Globus pallidus (tissue), 1 donor: Measurements from ENCODE around the gene AKR1A1.
"Not testable (repeated sequence)": the region's sequence is repeated elsewhere in the genome, so short reads cannot be mapped to it uniquely, and the experiment has no call there.

ENCODE experiments used
- DNase-seq: peaks from one replicate; pipeline ENCODE4 v3.0.0-alpha.2; 2015; ENCODE audit warnings: low spot score

Gene AKR1A1

DNA sequence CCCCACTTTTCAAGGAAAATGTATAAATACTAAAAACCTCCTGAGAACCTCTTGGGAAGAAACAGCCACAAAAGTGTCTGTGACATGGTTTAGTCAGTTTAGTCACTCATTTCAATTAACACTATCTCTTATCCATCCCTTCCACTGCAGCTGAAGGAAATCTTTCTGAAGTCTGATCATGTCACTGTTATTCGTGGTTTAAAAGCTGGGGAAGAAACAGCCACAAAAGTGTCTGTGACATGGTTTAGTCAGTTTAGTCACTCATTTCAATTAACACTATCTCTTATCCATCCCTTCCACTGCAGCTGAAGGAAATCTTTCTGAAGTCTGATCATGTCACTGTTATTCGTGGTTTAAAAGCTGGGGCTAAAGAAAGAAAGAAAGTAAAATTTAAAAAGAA lies 27.1 kb upstream of the AKR1A1 start:
- DNase-seq: not testable (repeated sequence)

DNA sequence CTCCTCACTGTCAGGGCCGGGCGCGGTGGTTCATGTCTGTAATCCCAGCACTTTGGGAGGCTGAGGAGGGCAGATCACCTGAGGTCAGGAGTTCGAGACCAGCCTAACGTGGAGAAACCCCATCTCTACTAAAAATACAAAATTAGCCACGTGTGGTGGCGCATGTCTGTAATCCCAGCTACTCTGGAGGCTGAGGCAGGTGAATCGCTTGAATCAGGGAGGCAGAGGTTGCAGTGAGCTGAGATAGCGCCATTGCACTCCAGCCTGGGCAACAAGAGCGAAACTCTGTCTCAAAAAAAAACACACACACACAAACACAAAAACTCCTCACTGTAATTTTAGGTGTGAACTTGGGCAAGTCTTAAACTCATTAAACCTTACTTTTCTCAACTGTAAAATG lies 26.7 kb upstream of the AKR1A1 start:
- DNase-seq: not testable (repeated sequence)

DNA sequence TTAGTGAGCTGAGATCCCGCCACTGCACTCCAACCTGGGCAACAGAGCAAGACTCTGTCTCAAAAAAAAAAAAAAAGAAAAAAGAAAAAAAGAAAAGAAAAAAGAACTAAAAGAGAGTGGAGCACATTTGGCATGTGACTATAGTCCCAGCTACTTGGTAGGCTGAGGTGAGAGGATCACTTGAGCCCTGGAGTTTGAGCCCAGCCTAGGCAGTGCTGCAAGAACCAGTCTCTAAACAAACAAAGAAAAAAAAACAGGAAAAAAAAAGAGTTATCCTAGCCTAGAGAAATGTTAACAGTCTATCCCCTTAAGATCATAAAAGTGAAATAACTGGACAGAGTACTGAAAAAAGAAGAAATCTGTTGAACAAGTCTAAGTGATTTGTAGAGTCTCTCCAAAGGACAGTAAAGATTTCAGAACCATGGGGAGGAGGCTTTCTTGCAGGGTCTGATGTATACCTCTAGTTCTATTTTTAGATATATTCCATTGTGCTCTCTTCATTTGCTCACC lies 24.4 kb upstream of the AKR1A1 start:
- no peak for DNase-seq

DNA sequence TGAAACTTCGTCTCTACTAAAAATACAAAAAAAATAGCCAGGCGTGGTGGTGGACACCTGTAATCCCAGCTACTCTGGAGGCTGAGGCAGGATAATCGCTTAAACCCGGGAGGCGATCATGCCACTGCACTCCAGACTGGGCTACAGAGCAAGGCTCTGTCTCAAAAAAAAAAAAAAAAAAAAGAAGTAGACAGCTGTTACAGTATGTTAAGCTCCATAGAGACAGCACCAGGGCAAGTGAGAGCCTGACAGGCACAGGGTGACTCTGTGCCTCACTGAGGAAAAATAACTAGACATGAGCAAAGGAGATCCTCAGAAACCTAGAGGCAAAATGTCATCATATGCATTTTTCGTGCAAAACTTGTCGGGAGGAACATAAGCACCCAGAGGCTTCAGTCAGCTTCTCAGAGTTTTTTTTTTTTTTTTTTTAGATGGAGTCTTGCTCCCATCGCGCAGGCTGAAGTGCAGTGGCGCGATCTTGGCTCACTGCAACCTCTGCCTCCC lies 19.9 kb upstream of the AKR1A1 start:
- no peak for DNase-seq

DNA sequence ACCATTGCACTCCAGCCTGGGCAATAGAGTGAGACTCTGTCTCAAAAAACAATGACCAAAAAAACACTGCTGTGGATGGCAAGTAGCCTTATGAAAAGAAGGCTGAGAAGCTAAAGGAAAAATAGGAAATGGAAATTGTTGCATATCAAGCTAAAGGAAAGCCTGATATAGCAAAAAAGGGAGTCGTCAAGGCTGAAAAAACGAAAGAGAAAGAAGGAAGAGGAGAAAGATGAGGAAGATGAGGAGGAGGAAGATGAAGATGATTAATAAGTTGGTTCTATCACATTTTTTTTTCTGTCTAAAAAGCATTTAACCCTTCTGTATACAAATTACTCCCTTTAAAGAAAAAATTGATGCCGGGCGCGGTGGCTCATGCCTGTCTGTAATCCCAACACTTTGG lies 18.8 kb upstream of the AKR1A1 start:
- no peak for DNase-seq

DNA sequence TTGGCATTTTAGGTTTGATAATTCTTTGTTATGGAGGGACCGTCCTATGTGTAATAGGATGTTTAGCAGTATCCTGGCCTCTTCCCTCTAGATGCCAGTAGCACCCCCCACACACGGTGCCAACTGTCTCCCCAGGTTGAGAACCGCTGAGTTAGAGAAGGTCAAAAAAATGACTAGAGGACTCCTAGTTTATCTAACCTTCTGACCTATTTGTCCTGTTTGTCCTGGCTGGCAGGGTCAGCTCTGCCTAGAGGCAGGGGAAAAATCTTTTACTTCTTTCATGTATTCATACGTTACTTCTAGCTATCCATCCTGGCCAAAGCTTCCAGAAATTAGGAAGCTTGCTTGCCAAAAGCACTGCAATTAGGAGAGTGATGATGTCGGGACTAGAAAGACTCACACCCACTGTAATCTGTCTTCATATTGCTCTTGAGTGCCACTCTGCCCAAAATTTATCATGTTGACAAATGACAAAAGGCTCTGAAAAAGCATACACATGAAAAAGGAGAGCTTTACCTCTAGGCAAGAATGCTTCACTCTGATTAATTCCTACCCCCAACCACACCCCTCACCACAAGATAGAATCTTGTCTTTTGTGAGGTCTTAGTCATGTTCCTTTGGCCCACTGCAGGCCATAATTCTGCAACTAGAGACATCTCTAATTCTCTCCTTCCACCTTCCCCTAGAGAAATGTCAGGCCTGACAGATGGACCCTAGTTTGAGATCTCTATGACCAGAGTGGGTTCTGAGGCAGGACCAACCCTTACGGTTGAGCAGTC lies 14.4 kb upstream of the AKR1A1 start:
- no peak for DNase-seq

DNA sequence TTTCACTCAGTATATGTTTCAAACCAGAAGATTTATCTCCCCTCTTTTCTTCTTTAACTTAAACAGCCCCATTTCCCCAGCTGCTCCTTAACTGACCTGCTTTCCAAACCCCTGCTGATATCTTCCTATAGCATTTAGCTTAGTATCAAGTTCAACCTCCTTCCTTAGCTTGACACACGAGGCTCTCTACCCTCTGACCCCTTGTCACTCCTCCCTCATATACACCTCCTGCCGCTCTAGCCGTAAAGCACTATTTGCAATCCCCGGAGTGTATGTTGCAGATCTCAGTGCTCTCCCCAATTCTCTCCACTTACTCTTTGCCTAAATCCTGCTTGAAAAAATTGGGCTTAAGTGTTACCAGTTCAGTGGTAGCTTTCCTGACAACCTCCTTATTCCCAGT lies 13.7 kb upstream of the AKR1A1 start:
- DNase-seq: no peak

DNA sequence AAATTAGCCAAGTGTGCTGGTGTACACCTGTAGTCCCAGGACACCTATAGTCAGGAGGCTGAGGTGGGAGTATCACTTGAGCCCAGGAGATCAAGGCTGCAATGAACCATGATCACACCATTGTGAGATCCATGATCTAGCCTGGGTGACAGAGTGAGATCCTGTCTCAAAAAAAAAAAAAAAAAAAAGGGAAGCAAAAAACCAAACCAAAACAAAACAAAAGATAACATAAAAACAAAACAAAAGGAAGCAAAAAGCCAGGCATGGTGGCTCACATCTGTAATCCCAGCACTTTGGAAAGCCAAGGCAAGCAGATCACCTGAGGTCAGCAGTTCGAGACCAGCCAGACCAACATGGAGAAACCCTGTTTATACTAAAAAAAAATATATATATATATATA lies 9.4 kb upstream of the AKR1A1 start:
- no peak for DNase-seq

DNA sequence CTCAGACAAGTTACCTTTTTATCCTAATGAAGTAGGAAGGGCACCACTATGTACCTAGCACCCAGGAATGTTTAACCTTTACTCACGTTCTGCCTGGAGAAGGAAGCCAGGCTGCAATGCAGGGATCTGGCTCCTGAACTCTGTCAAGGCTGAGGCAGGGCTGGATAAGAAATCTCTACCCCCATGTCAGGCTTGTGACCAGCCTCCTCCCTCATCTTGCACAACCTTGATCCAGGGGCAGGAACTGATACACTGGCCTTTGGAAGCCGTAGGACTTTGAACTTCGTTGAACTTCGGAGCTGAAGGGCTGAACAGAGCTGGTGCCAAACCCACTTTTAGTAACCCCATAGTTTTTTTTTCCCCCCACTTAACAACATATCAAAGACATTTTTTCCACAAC lies 8.0 kb upstream of the AKR1A1 start:
- peak; percentile 14 for DNase-seq

DNA sequence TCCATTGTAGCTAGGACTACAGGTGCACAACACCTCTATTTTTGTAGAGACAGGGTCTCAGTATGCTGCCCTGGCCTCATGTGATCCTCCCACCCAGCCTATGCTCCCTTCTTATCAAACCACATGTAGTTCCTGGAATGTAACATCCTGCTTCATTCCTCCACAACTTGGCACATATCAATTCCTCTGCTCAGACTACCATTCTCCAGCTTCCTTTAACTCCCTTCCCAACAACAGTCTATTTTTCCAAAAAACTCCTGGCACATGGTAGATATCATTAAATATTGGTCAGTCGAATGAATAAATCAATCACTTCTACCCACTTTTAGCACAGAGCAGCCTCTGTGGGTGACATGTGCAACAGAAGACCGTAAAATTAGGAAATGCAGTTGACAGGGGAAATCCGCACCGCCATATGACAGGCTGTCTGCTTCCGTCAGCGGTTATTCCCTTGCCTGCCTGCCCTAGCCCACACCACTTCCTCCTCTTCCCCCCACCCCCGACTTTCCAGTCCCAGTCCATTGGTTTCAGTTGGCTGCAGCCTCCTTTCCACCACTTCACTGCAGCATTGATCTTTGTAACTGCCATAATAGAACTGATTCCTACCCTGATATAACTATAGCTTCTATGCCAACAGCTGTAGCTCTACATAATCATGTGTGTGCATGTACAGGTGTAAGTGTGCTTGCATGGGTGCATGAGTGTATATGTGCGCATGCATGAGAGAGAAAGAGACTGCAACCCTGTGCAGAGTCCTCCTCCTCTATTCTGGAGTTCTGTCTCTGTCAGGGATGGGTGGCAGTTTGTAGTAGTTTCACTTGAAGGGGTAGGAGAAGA lies 6.8 kb upstream of the AKR1A1 start:
- peak; percentile 63 for DNase-seq

DNA sequence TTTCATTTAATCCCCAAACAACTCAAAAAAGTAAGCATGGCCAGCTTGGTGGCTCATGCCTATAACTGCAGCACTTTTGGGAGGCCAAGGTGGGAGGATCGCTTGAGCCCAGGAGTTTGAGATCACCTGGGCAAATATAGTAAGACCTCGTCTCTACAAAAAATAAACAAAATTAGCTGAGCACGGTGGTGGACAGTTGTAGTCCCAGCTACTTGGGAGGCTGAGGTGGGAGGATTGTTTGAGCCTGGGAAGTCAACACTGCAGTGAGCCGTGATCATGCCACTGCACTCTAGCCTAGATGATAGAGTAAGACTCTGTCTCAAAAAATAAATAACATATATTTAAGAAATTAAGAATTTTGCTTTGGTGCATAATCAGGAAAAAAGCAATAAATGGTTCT lies 6.1 kb upstream of the AKR1A1 start:
- DNase-seq: no peak

DNA sequence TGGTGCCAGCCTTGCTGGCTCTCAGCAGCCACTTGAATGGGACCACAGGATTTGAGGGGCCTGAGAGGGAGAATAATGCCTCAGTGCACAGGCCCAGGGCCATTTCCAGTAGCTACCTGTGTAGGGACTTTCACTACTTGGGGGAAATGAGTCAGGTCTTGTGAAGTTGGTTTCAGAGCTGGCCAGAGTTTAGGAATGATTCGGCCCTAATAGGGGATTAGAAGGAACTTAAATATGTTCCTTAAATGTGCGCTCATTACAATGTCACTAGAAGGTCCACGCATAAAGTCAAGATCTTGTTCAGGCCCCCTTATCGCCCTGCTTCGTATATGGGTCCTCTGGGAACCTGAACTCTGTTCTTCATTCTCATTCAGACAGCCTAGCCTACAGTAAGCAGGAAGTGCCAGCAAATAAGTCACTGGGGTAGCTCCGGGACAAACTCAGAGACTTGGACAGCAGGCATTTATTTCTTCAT lies 5.6 kb upstream of the AKR1A1 start:
- no peak for DNase-seq

DNA sequence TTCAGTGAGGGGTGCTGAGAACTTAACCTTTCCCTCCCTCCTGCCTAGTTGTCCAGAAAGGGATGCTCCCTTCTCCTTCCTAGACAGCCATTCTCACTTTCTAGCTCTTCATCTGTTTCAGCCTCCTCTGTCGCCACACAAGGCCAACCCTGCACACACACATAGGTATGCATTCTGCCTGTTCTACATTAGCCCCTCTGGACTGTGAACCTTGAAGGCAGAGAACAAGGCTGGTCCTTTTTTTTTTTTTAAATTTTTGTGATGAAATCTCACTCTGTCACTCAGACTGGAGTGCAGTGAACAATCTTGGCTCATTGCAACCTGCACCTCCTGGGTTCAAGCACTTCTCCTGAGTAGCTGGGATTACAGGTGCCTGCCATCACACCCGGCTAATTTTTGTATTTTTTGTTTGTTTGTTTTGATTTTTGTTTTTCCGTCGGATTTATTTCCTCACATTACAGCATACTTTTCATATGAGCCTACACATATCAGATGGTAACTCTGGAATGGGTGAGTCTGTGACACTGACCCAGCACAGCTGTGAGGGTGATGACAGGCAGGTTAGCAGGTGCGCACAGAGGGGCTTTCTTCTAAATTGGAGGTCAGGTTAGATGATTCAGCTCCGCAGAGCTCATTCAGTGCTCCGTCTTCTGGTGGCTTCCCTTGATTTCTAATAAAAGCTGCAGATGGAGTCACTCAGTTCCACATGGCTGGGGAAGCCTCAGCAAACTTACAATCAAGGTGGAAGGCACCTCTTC lies 4.9 kb upstream of the AKR1A1 start:
- no peak for DNase-seq

DNA sequence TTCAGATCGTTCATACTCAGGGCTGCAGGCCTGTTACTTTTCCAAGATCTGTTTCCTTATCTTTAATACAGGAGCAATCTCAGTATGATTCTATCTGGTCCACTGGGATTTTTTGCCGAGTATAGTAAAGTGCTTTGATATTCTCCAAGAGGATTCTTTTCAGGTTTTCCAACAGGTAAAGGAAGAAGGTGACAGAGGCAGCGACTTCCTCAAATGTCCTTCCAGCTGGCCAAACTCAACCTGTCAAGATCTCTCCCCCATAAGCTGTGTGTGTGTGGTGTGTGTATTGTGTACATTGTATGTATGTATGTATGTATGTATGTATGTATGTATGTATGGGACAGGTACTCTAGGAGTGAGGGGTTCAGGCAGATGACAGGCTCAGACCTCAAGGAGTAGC lies 1.1 kb downstream of the AKR1A1 start:
- no peak for DNase-seq

DNA sequence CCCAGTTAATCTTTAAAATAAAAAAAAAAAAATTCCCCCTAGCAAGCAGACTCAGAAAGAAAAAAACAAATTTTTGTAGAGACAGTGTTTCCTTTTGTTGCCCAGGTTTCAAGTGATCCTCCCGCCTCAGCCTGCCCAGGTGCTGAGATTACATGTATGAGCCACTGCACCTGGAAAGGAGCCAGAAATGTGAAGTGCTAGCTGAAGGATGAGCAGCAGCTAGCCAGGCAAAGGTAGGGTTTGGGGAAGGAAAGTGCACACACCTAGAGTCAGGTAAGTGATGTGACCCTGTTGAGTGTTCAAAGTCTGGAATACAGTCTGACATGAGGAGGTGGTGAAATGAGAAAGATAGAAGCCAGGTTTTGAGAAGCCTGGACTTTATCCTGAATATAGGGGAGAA lies 1.7 kb downstream of the AKR1A1 start:
- no peak for DNase-seq

DNA sequence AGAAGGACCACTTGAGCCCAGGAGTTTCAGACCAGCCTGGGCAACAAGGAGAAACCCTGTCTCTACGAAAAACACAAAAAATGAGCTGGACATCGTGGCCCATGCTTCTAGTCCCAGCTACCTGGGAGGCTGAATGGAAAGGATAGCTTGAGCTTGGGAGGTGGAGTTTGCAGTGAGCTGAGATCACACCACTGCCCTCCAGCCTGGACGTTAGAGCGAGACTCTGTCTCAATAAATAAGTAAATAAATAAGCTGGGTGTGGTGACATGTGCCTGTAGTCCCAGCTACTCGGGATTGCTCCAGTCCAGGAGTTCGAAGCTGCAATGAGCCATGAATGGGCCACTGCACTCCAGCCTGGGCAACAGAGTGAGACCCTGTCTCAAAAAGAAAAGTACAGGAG lies 3.6 kb downstream of the AKR1A1 start:
- no peak for DNase-seq

DNA sequence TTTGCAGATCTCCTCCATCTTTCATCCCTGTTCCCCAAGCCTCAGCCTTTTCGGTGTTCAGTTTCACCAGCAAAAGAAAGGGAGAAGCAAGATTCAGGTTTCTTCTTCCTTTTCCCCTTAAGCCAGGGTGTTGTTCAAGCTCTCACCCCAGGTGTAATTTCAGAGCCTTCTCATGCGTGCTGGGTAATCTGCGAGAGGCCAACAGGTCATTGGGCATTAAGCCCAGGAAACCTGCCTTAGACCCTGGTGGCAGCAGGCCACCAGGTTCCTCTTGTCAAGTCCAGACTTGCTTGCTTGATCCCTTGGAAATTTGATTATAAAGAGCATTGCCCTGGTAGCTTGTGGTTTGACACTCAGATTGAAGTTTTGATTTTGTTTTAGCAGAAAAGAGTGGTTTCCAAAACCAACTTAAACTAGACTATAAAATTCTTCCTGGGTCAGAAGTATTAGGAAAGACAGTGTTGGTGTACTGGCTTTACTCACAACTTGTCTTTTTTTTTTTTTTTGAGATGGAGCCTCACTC lies 6.9 kb downstream of the AKR1A1 start:
- no peak for DNase-seq

DNA sequence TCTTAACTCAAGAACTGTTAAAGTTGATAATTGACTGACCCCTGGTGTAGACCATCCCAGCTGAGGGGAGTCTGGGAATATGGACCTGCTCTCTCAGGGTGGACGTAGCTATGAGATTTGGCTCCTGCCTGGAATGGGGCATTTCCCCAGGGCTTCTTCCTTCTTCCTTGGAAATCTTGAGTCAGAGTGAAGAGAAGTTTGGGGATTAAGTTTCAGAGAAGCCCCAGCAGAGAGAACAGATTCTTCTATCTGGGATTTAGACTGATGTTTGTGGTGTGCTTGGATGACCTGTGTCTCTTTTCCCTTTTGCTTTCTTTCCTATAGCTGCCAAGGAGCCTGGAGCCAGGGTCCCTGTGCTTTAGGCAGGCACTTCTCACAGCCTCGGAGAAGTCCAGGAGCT lies 13.2 kb downstream of the AKR1A1 start:
- no peak for DNase-seq

DNA sequence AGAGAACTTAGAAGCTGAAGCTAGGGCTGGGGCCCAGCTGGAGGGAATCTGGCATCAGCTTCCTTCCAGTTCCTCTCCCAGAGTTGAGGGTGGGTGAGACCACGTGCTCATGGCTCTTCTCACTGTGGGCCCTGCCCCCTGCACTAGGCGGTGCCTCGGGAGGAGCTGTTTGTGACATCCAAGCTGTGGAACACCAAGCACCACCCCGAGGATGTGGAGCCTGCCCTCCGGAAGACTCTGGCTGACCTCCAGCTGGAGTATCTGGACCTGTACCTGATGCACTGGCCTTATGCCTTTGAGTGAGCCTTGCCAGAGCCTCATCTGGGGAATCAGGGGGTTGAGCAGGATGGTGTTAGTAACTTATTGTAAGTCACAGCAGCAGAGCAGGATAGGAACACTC lies 16.1 kb downstream of the AKR1A1 start:
- DNase-seq: no peak

DNA sequence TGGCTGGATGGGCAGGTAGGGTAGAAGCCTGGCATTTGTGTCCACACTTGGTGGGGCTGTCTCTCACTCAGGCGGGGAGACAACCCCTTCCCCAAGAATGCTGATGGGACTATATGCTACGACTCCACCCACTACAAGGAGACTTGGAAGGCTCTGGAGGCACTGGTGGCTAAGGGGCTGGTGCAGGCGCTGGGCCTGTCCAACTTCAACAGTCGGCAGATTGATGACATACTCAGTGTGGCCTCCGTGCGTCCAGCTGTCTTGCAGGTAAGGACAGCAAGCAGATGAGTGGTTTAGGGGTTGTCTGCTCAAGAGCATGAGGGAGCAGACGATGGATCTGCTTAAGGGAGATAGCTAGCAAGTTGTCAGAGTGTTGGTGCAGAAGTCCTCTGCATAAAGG lies 17.3 kb downstream of the AKR1A1 start:
- DNase-seq: no peak

DNA sequence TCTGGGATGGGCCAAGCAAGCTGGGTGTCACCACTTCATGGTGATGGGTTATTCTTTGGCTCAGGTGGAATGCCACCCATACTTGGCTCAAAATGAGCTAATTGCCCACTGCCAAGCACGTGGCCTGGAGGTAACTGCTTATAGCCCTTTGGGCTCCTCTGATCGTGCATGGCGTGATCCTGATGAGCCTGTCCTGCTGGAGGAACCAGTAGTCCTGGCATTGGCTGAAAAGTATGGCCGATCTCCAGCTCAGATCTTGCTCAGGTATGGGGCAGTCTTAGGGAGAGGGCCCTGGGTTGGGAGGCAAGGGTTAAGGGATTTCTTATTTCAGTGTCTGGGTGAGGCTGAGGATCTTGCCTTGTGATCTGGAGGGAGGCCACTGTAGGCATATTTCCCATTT lies 17.8 kb downstream of the AKR1A1 start:
- no peak for DNase-seq

DNA sequence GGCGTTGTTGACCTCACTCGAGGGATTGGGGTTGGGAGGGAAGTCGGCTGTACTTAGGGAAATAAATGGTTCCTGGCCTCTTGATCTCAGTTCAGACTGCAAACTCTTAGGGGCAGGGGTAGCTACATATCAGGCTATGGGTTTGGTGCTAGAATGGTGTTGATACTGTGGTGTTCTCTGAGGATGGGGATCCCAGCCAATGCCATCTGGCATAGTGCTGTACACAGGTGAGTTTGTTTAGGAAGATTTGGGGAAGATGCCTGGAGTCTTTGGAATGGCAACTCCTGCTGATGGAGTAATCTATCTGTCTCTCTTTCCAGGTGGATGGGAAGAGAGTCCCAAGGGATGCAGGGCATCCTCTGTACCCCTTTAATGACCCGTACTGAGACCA lies 18.9 kb downstream of the AKR1A1 start:
- DNase-seq: no peak
